B cell (primary cell): ENCODE measurements around the gene TNFAIP1. TPM values are rescaled to one million over a fixed set of nuclear protein-coding genes. Genes with fewer than 3 reads are reported as not detected.

Source experiments
- ATAC-seq: fragments of 200-7000 bp; cut with Tn5 transposase; one replicate; pipeline ENCODE4 v1.10.0; 2021; ENCODE audit warnings: low read depth, mild to moderate bottlenecking, moderate number of reproducible peaks, moderate library complexity
- CTCF ChIA-PET: fragments of 350-600 bp; sonication (Branson Sonifier 250); formaldehyde crosslinking; loops from one replicate; lab custom pipeline; 2021; ENCODE audit warnings: antibody characterized with exemption, inconsistent platforms; lab: Charles Lee
- POLR2A ChIA-PET: fragments of 350-600 bp; sonication (Branson Sonifier 250); formaldehyde crosslinking; loops from one replicate; lab custom pipeline; 2021; ENCODE audit warnings: antibody characterized with exemption; lab: Charles Lee
- DNase-seq: peaks from one replicate; pipeline ENCODE4 v3.0.0; 2013
- H2AFZ ChIP-seq: 2 replicates; pipeline ENCODE4 v1.6.1; 2012; ENCODE audit warnings: mild to moderate bottlenecking, low read depth, low read length; ENCODE audit not compliant: insufficient read depth, poor library complexity, severe bottlenecking
- H3K27ac ChIP-seq, 2 donors: 1 replicate in 1 of 2; 2 replicates in 1 of 2; pipeline ENCODE4 v1.5.1; 2012 to 2013; ENCODE audit warnings: low read length in 2 of 2, mild to moderate bottlenecking in 2 of 2, moderate library complexity in 1 of 2
- H3K27me3 ChIP-seq, 4 experiments: fragments of 200-600 bp in 1 of 4; sonication (generic) in 1 of 4; replicated peaks in 1 of 4; 1 replicate in 2 of 4; 2 replicates in 2 of 4; pipeline versions ENCODE4 v1.6.1 to v1.7.0; 2013 to 2016; ENCODE audit warnings: low read length in 3 of 4, mild to moderate bottlenecking in 2 of 4, mixed read lengths in 1 of 4, moderate library complexity in 1 of 4; ENCODE audit not compliant: insufficient read depth in 4 of 4, control insufficient read depth in 3 of 4; ENCODE audit errors: control extremely low read depth in 1 of 4
- H3K36me3 ChIP-seq, 2 experiments: replicated peaks in 1 of 2; 1 replicate in 1 of 2; 2 replicates in 1 of 2; pipeline versions ENCODE4 v1.6.1 to v1.7.1; 2013; ENCODE audit warnings: low read length in 1 of 2; ENCODE audit not compliant: insufficient read depth in 2 of 2, control insufficient read depth in 1 of 2; ENCODE audit errors: control extremely low read depth in 1 of 2, extremely low read depth in 1 of 2
- H3K4me1 ChIP-seq, 2 donors: fragments of 200-600 bp in 1 of 2; sonication (generic) in 1 of 2; 1 replicate in 1 of 2; 2 replicates in 1 of 2; pipeline versions ENCODE4 v1.5.1 to v1.6.1; 2013 to 2017; ENCODE audit warnings: low read length in 2 of 2; ENCODE audit not compliant: control insufficient read depth in 2 of 2, insufficient read depth in 2 of 2
- H3K4me2 ChIP-seq: replicated peaks from 2 replicates; pipeline ENCODE3; 2012; ENCODE audit warnings: mild to moderate bottlenecking, low read depth, low read length; ENCODE audit not compliant: poor library complexity, severe bottlenecking
- H3K4me3 ChIP-seq, 5 experiments: fragments of 200-600 bp in 1 of 5; sonication (generic) in 1 of 5; 1 replicate in 3 of 5; 2 replicates in 2 of 5; pipeline versions ENCODE4 v1.5.1 to v1.7.0; 2011 to 2016; ENCODE audit warnings: low read length in 4 of 5, mild to moderate bottlenecking in 4 of 5, low read depth in 2 of 5, control low read depth in 1 of 5, moderate library complexity in 1 of 5; ENCODE audit not compliant: insufficient read depth in 1 of 5; ENCODE audit errors: control extremely low read depth in 1 of 5, extremely low read depth in 1 of 5
- H3K79me2 ChIP-seq: fragments of 200-600 bp; sonication (generic); one replicate; pipeline ENCODE4 v1.6.0; 2016; ENCODE audit warnings: low read length; ENCODE audit not compliant: control insufficient read depth, insufficient read depth
- H3K9ac ChIP-seq: fragments of 200-600 bp; sonication (generic); 2 replicates; pipeline ENCODE4 v1.6.1; 2017; ENCODE audit warnings: mild to moderate bottlenecking, low read length, moderate library complexity
- H3K9me3 ChIP-seq, 3 donors: one replicate each; pipeline versions ENCODE4 v1.6.1 to v1.7.1; 2013; ENCODE audit warnings: low read length in 2 of 3; ENCODE audit not compliant: control insufficient read depth in 2 of 3, insufficient read depth in 1 of 3; ENCODE audit errors: control extremely low read depth in 1 of 3
- H4K20me1 ChIP-seq: 2 replicates; pipeline ENCODE4 v1.6.0; 2012; ENCODE audit warnings: mild to moderate bottlenecking, low read length; ENCODE audit not compliant: insufficient read depth, control insufficient read depth, poor library complexity, severe bottlenecking
- H3K27ac Mint-ChIP-seq: one replicate; pipeline ENCODE4 v1.8.0; 2021; ENCODE audit warnings: mixed read lengths
- H3K27me3 Mint-ChIP-seq: one replicate; pipeline ENCODE4 v1.8.0; 2021; ENCODE audit warnings: mixed read lengths
- H3K4me1 Mint-ChIP-seq: one replicate; pipeline ENCODE4 v1.8.0; 2021; ENCODE audit warnings: mixed read lengths
- H3K4me3 Mint-ChIP-seq: one replicate; pipeline ENCODE4 v1.8.0; 2021; ENCODE audit warnings: mixed read lengths
- H3K9me3 Mint-ChIP-seq: one replicate; pipeline ENCODE4 v1.8.0; 2022; ENCODE audit warnings: mixed read lengths; ENCODE audit not compliant: insufficient read depth
- CTCF ChIP-seq: fragments of 200-600 bp; IDR thresholded peaks from one replicate; pipeline ENCODE4 v1.8.0; 2022; ENCODE audit warnings: antibody characterized with exemption, mild to moderate bottlenecking
- EZH2 ChIP-seq: IDR thresholded peaks from 2 replicates; pipeline ENCODE4 v1.6.1; 2012; ENCODE audit warnings: borderline replicate concordance, low read depth, mild to moderate bottlenecking, moderate library complexity, low read length; ENCODE audit not compliant: insufficient read depth, poor library complexity, severe bottlenecking
- WGBS: methylation state at CpG from one replicate; pipeline ENCODE4 v1.1.5; 2013; ENCODE audit warnings: missing lambda C conversion rate; ENCODE audit not compliant: insufficient coverage; 5-methylcytosine and 5-hydroxymethylcytosine counted together
- intact Hi-C: fragments of 100-400 bp; cut with micrococcal nuclease; formaldehyde crosslinking; loops from one replicate; pipeline ENCODE4 v1.10.0; 2022
- polyA plus RNA-seq: library from polyadenylated mRNA; depleted of rRNA; stranded (reverse); fragments of >200 nt; gene quantifications from 2 replicates; pipeline ENCODE4 v1.2.3, GENCODE V29; 2012
- total RNA-seq, 2 donors: library from RNA; stranded (reverse); fragments of 120-200 nt in 1 of 2; gene quantifications; 1 replicate in 1 of 2; 2 replicates in 1 of 2; pipeline versions ENCODE4 v1.2.3 to v1.2.4, GENCODE V29; 2013 to 2022

Gene TNFAIP1
- total and polyA plus RNA-seq, 2 donors (not counting 1 experiment from before 2014, with no cell fraction given), result 10.7 to 20.4 TPM

- Histone ChIP-seq H3K27ac (peak overlapping the region; percentile 63 to 95), H3K9me3 (no peaks in the 10 kb centered on the region), H2AFZ (peak overlapping the region; percentile 90), H4K20me1 (peaks cover 24% of the 10 kb centered on the region), H3K36me3 (peaks cover 0 to 23% of the 10 kb centered on the region in 2 experiments), H3K4me3 (peak overlapping the region; percentile 66 to 89 (median 82)), H3K9ac (peak overlapping the region; percentile 87), H3K4me1 (peaks cover 19 to 24% of the 10 kb centered on the region in 2 donors), H3K79me2 (peaks cover 85% of the 10 kb centered on the region), H3K27me3 (no peaks in the 10 kb centered on the region), H3K4me2 (peak overlapping the region; percentile 82)
- intact Hi-C loops, result loop anchor here (1.0 to 5.0 kb wide), 5 partner anchors 17 to 984 kb away; partner anchors contain the start of genes PIGS, POLDIP2, SARM1 and TMEM97
- H3K9me3 Mint-ChIP-seq, result no peaks in the 10 kb centered on the region
- H3K4me1 Mint-ChIP-seq, result peaks cover 35% of the 10 kb centered on the region
- no peak for DNase-seq
- no peak for ATAC-seq
- 10% methylated on average over 22 of the region's 29 CpGs for WGBS
- H3K27ac Mint-ChIP-seq, result peak overlapping the region; percentile 91
- H3K4me3 Mint-ChIP-seq, result peak overlapping the region; percentile 93
- H3K27me3 Mint-ChIP-seq, result no peaks in the 10 kb centered on the region
- POLR2A ChIA-PET, result interaction anchor here (0.6 to 2.1 kb wide), 8 partner anchors 17 to 616 kb away, joined by 3 to 25 read pairs (median 6); partner anchors contain the start of genes PHF12, POLDIP2 and TMEM97
- CTCF ChIA-PET, result interaction anchor here (1.0 to 2.1 kb wide), 9 partner anchors 17 to 617 kb away, joined by 3 to 14 read pairs (median 6); partner anchors contain the start of genes POLDIP2, SARM1 and TMEM97
- TF ChIP-seq EZH2, result no peak
- TF ChIP-seq CTCF, result no peak
These were observed 654 bp downstream of the TNFAIP1 start for GRCh38 chr17:28335959-28336871.
